ENCODE results near the gene SORBS1. TPM values are rescaled to one million over a fixed set of nuclear protein-coding genes. Genes with fewer than 3 reads are reported as not detected.

SORBS1 gene
- total RNA-seq, 1 experiment from 2014 or later = 0.56 TPM

- Histone ChIP-seq H3K4me3 (ENCODE audit: low read depth, low read length, poor library complexity, severe bottlenecking) (no peak overlapping the region), H3K27me3 (replicated peaks; ENCODE audit: insufficient read depth, low read depth, low read length, poor library complexity) (peaks cover 86% of the 10 kb centered on the region), H3K9me3 (ENCODE audit: low read depth, low read length, poor library complexity, severe bottlenecking) (no peaks in the 10 kb centered on the region), H3K36me3 (ENCODE audit: insufficient read depth, low read length, poor library complexity, severe bottlenecking) (no peaks in the 10 kb centered on the region), H3K4me1 (ENCODE audit: insufficient read depth, low read length, poor library complexity, severe bottlenecking) (no peaks in the 10 kb centered on the region), H3K27ac (ENCODE audit: low read depth, low read length, poor library complexity, severe bottlenecking) (no peak overlapping the region)
- ChIA-PET CTCF (no interaction called here), POLR2A (ENCODE audit: low non-redundant PET) (no interaction called here)
- no TSS peak for BruUV-seq (replicated peaks)
- TF ChIP-seq CTCF (conservative IDR thresholded peaks at IDR 0.05; ENCODE audit: low read depth, low read length) (no peak), EZH2 (IDR thresholded peaks at IDR 0.05; ENCODE audit: borderline replicate concordance, low read depth, low read length, poor library complexity, severe bottlenecking) (no peak)
- DNase-seq (ENCODE audit: low spot score) = no peak
- intact Hi-C loops (cut with micrococcal nuclease; ENCODE audit: unreplicated experiment) = no loop called here
These were observed 269.7 kb downstream of the SORBS1 start for GRCh38 chr10:95291365-95292039.

- Histone ChIP-seq H3K27ac (ENCODE audit: low read depth, low read length, poor library complexity, severe bottlenecking) (no peak within 1 kb of the TSS), H3K36me3 (ENCODE audit: insufficient read depth, low read length, poor library complexity, severe bottlenecking) (no peaks in the 10 kb centered on the region), H3K4me1 (ENCODE audit: insufficient read depth, low read length, poor library complexity, severe bottlenecking) (no peaks in the 10 kb centered on the region), H3K4me3 (ENCODE audit: low read depth, low read length, poor library complexity, severe bottlenecking) (peak within 1 kb of the TSS; percentile 32), H3K27me3 (replicated peaks; ENCODE audit: insufficient read depth, low read depth, low read length, poor library complexity) (peaks cover 80% of the 10 kb centered on the region), H3K9me3 (ENCODE audit: low read depth, low read length, poor library complexity, severe bottlenecking) (no peaks in the 10 kb centered on the region)
- TF ChIP-seq CTCF (conservative IDR thresholded peaks at IDR 0.05; ENCODE audit: low read depth, low read length) = no peak
- TF ChIP-seq EZH2 (IDR thresholded peaks at IDR 0.05; ENCODE audit: borderline replicate concordance, low read depth, low read length, poor library complexity, severe bottlenecking) = peak; percentile 90
- CTCF ChIA-PET = no interaction called here
- POLR2A ChIA-PET (ENCODE audit: low non-redundant PET) = no interaction called here
- BruUV-seq (replicated peaks) = no TSS peak
- intact Hi-C loops (cut with micrococcal nuclease; ENCODE audit: unreplicated experiment) = no loop called here
- no peak for DNase-seq (ENCODE audit: low spot score)
These were observed 270.5 kb downstream of the SORBS1 start, which contains the start of gene PDLIM1 for GRCh38 chr10:95290461-95291364. Gene PDLIM1 (minus strand): TSS chr10:95291003. CDS start chr10:95290915, 88 bp downstream.

GRCh38 chr10:95289921-95290421, 271.2 kb downstream of the SORBS1 start:
- intact Hi-C loops (cut with micrococcal nuclease; ENCODE audit: unreplicated experiment) = no loop called here
- Histone ChIP-seq H3K27me3 (replicated peaks; ENCODE audit: insufficient read depth, low read depth, low read length, poor library complexity) (peaks cover 80% of the 10 kb centered on the region), H3K9me3 (ENCODE audit: low read depth, low read length, poor library complexity, severe bottlenecking) (no peaks in the 10 kb centered on the region), H3K4me1 (ENCODE audit: insufficient read depth, low read length, poor library complexity, severe bottlenecking) (no peaks in the 10 kb centered on the region), H3K27ac (ENCODE audit: low read depth, low read length, poor library complexity, severe bottlenecking) (no peak overlapping the region), H3K4me3 (ENCODE audit: low read depth, low read length, poor library complexity, severe bottlenecking) (peak overlapping the region; percentile 32), H3K36me3 (ENCODE audit: insufficient read depth, low read length, poor library complexity, severe bottlenecking) (no peaks in the 10 kb centered on the region)
- TF ChIP-seq EZH2 (IDR thresholded peaks at IDR 0.05; ENCODE audit: borderline replicate concordance, low read depth, low read length, poor library complexity, severe bottlenecking) (no peak), CTCF (conservative IDR thresholded peaks at IDR 0.05; ENCODE audit: low read depth, low read length) (no peak)
- BruUV-seq (replicated peaks) = no TSS peak
- POLR2A ChIA-PET (ENCODE audit: low non-redundant PET) = no interaction called here
- no peak for DNase-seq (ENCODE audit: low spot score)
- CTCF ChIA-PET = no interaction called here

Measured in A673 (cell line).